HepG2 (cell line): ENCODE measurements around the gene POM121. TPM values are rescaled to one million over a fixed set of nuclear protein-coding genes. Genes with fewer than 3 reads are reported as not detected.
A peak's percentile ranks its signal among the peaks of the same experiment; 100 is the strongest.

ENCODE experiments used
- BRCA1 ChIP-seq: sonication (generic); formaldehyde crosslinking; IDR thresholded peaks from 2 replicates; pipeline ENCODE4 v1.4.0; 2020; ENCODE audit warnings: missing genetic modification reagents
- CREBL2 ChIP-seq: sonication (generic); formaldehyde crosslinking; IDR thresholded peaks from 2 replicates; pipeline ENCODE4 v1.8.1; 2023; ENCODE audit warnings: missing genetic modification reagents, mild to moderate bottlenecking, borderline replicate concordance
- E2F5 ChIP-seq: sonication (generic); formaldehyde crosslinking; conservative IDR thresholded peaks from 2 replicates; pipeline ENCODE4 v1.4.0; 2020; ENCODE audit warnings: missing genetic modification reagents
- HMGXB4 ChIP-seq, 2 experiments: sonication (generic) in 1 of 2; formaldehyde crosslinking in 1 of 2; IDR thresholded peaks; 2 replicates each; pipeline versions ENCODE4 v1.4.0 to v1.6.1; 2018 to 2020; ENCODE audit warnings: missing genetic modification reagents in 2 of 2, borderline replicate concordance in 1 of 2, low read depth in 1 of 2, mild to moderate bottlenecking in 1 of 2, missing biosample characterization in 1 of 2
- KMT2A ChIP-seq: sonication (generic); formaldehyde crosslinking; IDR thresholded peaks from 2 replicates; pipeline ENCODE4 v1.4.0; 2020; ENCODE audit warnings: missing genetic modification reagents
- MED8 ChIP-seq: sonication (generic); formaldehyde crosslinking; IDR thresholded peaks from 2 replicates; pipeline ENCODE4 v1.8.1; 2023; ENCODE audit warnings: mild to moderate bottlenecking, missing genetic modification reagents; ENCODE audit not compliant: insufficient replicate concordance
- RBAK ChIP-seq: sonication (generic); formaldehyde crosslinking; IDR thresholded peaks from 2 replicates; pipeline ENCODE4 v1.5.1; 2020; ENCODE audit warnings: mild to moderate bottlenecking, missing genetic modification reagents
- SNAI1 ChIP-seq: sonication (generic); formaldehyde crosslinking; IDR thresholded peaks from 2 replicates; pipeline ENCODE4 v1.5.0; 2020; ENCODE audit warnings: mild to moderate bottlenecking, missing genetic modification reagents, borderline replicate concordance
- TCF7L2 ChIP-seq: IDR thresholded peaks from 2 replicates; pipeline ENCODE4 v1.6.1; 2011; ENCODE audit warnings: mild to moderate bottlenecking, low read depth, low read length, moderate library complexity
- THAP8 ChIP-seq: sonication (generic); formaldehyde crosslinking; IDR thresholded peaks from 2 replicates; pipeline ENCODE4 v1.5.1; 2020; ENCODE audit warnings: missing genetic modification reagents, mild to moderate bottlenecking, borderline replicate concordance
- THRA ChIP-seq: sonication (generic); formaldehyde crosslinking; IDR thresholded peaks from 2 replicates; pipeline ENCODE4 v1.4.0; 2020; ENCODE audit warnings: missing genetic modification reagents, borderline replicate concordance
- TRAFD1 ChIP-seq: sonication (generic); formaldehyde crosslinking; IDR thresholded peaks from 2 replicates; pipeline ENCODE4 v1.5.1; 2020; ENCODE audit warnings: missing genetic modification reagents, mild to moderate bottlenecking, borderline replicate concordance
- ZBTB21 ChIP-seq: sonication (generic); formaldehyde crosslinking; IDR thresholded peaks from 2 replicates; pipeline ENCODE4 v1.4.0; 2020; ENCODE audit warnings: missing genetic modification reagents
- ZBTB34 ChIP-seq: sonication (generic); formaldehyde crosslinking; IDR thresholded peaks from 2 replicates; pipeline ENCODE4 v1.8.0; 2022; ENCODE audit warnings: mild to moderate bottlenecking, missing genetic modification reagents
- ZBTB8A ChIP-seq: sonication (generic); formaldehyde crosslinking; IDR thresholded peaks from 2 replicates; pipeline ENCODE4 v1.4.0; 2020; ENCODE audit warnings: mild to moderate bottlenecking, low read depth, missing genetic modification reagents, borderline replicate concordance
- ZNF331 ChIP-seq: sonication (generic); formaldehyde crosslinking; IDR thresholded peaks from 2 replicates; pipeline ENCODE4 v1.4.0; 2020; ENCODE audit warnings: missing genetic modification reagents
- ZNF33A ChIP-seq: sonication (generic); formaldehyde crosslinking; IDR thresholded peaks from 2 replicates; pipeline ENCODE4 v1.5.1; 2020; ENCODE audit warnings: missing genetic modification reagents, mild to moderate bottlenecking, moderate library complexity, borderline replicate concordance
- ZNF788 ChIP-seq: sonication (generic); formaldehyde crosslinking; IDR thresholded peaks from 2 replicates; pipeline ENCODE4 v1.5.0; 2020; ENCODE audit warnings: mild to moderate bottlenecking, missing genetic modification reagents, borderline replicate concordance
- ZNF891 ChIP-seq: sonication (generic); formaldehyde crosslinking; IDR thresholded peaks from 2 replicates; pipeline ENCODE4 v1.5.0; 2020; ENCODE audit warnings: mild to moderate bottlenecking, missing genetic modification reagents
- polyA plus RNA-seq, 8 experiments: library from polyadenylated mRNA; depleted of rRNA in 3 of 8; stranded (reverse) in 7 of 8; unstranded in 1 of 8; fragments of >200 nt; fragmentation: Illumina TruSeq in 4 of 8; extraction: Trizol in 4 of 8; gene quantifications; 2 replicates each; pipeline versions ENCODE4 v1.2.1 to v1.2.3, GENCODE V29; 2011 to 2016; ENCODE audit warnings: low read depth in 4 of 8, missing spikeins in 1 of 8, mixed read lengths in 1 of 8; ENCODE audit not compliant: insufficient read depth in 1 of 8
- total RNA-seq, 5 experiments: library from RNA; depleted of rRNA; stranded (reverse); fragments of >200 nt; fragmentation: Illumina TruSeq; extraction: Trizol; gene quantifications; 2 replicates each; pipeline ENCODE4 v1.2.3, GENCODE V29; 2016; ENCODE audit warnings: low read depth in 1 of 5

POM121 gene
- total and polyA plus RNA-seq, 2 of the 13 experiments (the other 11 are each of a cell fraction or from before 2014, with no cell fraction given) = 8.4 to 10.3 TPM

- no peak for TF ChIP-seq TRAFD1 (CRISPR knock-in tag)
- no peak for TF ChIP-seq CREBL2 (CRISPR knock-in tag)
- TF ChIP-seq ZNF331 (CRISPR knock-in tag) = peak; percentile 61
- peak; percentile 32 to 58; a peak in 2 of 4 replicates for TF ChIP-seq HMGXB4 (CRISPR knock-in tag; IDR thresholded peaks at IDR 0.05; ENCODE audit: borderline replicate concordance in 1 of 2, low read depth in 1 of 2)
- TF ChIP-seq TCF7L2 = no peak
- TF ChIP-seq E2F5 (CRISPR knock-in tag) = 0 out of 2 replicates have a peak, but pooled peaks have one; percentile 68
- TF ChIP-seq BRCA1 (CRISPR knock-in tag) = no peak
- no peak for TF ChIP-seq SNAI1 (CRISPR knock-in tag)
- TF ChIP-seq ZBTB34 (CRISPR knock-in tag) = no peak
- no peak for TF ChIP-seq THRA (CRISPR knock-in tag)
- no peak for TF ChIP-seq THAP8 (CRISPR knock-in tag)
- TF ChIP-seq KMT2A (CRISPR knock-in tag) = peak; percentile 93
- TF ChIP-seq ZBTB21 (CRISPR knock-in tag) = peak; percentile 77
- no peak for TF ChIP-seq RBAK (CRISPR knock-in tag)
- no peak for TF ChIP-seq ZBTB8A (CRISPR knock-in tag)
- peak; percentile 69; the same call in 1 of the 2 replicates for TF ChIP-seq ZNF788 (CRISPR knock-in tag)
- no peak; the same call in 1 of the 2 replicates for TF ChIP-seq ZNF891
- TF ChIP-seq MED8 (CRISPR knock-in tag) = no peak
- no peak for TF ChIP-seq ZNF33A
Observed at GRCh38 chr7:72924733-72925545, at the start of gene POM121 (continued).
